IMR-90 (cell line): ENCODE measurements around the gene PRKAG2. TPM values are rescaled to one million over a fixed set of nuclear protein-coding genes. Genes with fewer than 3 reads are reported as not detected.

Source experiments
- ATAC-seq: fragments of 200-7000 bp; cut with Tn5 transposase; 2 replicates; pipeline ENCODE4 v1.9.1; 2020; ENCODE audit warnings: low read depth, mild to moderate bottlenecking, moderate library complexity
- BruUV-seq: library from RNA; stranded (reverse); fragments of 400-500 nt; replicated peaks from 2 replicates; lab custom pipeline; 2021; lab: Mats Ljungman, UMichigan
- CTCF ChIA-PET: fragments of 300-600 bp; formaldehyde crosslinking; extraction: SDS; loops from one replicate; lab custom pipeline; 2021; ENCODE audit warnings: antibody characterized with exemption; lab: Yijun Ruan, JAX
- POLR2A ChIA-PET: fragments of 300-600 bp; sonication (Branson Sonifier 250); formaldehyde crosslinking; loops from one replicate; lab custom pipeline; 2022; ENCODE audit warnings: antibody characterized with exemption; ENCODE audit not compliant: unreplicated experiment; lab: Charles Lee
- DNase-seq: peaks from one replicate; pipeline ENCODE4 v3.0.0; 2013
- H2AFZ ChIP-seq: replicated peaks from 2 replicates; pipeline ENCODE3; 2013; ENCODE audit warnings: low read length, mild to moderate bottlenecking; ENCODE audit not compliant: poor library complexity
- H2AK5ac ChIP-seq: 2 replicates; pipeline ENCODE4 v1.6.1; 2013; ENCODE audit warnings: low read depth, low read length, inconsistent platforms
- H2AK9ac ChIP-seq: replicated peaks from 2 replicates; pipeline ENCODE3; 2013; ENCODE audit warnings: mild to moderate bottlenecking, low read depth, low read length, moderate library complexity; ENCODE audit not compliant: poor library complexity
- H2BK120ac ChIP-seq: 2 replicates; pipeline ENCODE4 v1.6.1; 2013; ENCODE audit warnings: low read depth, low read length, inconsistent platforms
- H2BK15ac ChIP-seq: 3 replicates; pipeline ENCODE4 v1.6.1; 2013; ENCODE audit warnings: low read depth, low read length, inconsistent platforms
- H2BK20ac ChIP-seq: 2 replicates; pipeline ENCODE4 v1.6.1; 2013; ENCODE audit warnings: low read depth, mild to moderate bottlenecking, inconsistent platforms, low read length, moderate library complexity
- H2BK5ac ChIP-seq: 2 replicates; pipeline ENCODE4 v1.6.1; 2013; ENCODE audit warnings: mild to moderate bottlenecking, low read depth, low read length, inconsistent platforms; ENCODE audit not compliant: poor library complexity, severe bottlenecking
- H3K14ac ChIP-seq: replicated peaks from 2 replicates; pipeline ENCODE4 v1.6.1; 2013; ENCODE audit warnings: low read depth, low read length, inconsistent platforms
- H3K18ac ChIP-seq: 2 replicates; pipeline ENCODE4 v1.6.1; 2013; ENCODE audit warnings: low read depth, low read length, control low read depth
- H3K23ac ChIP-seq: 2 replicates; pipeline ENCODE4 v1.6.1; 2013; ENCODE audit warnings: low read depth, low read length, inconsistent platforms
- H3K27ac ChIP-seq: 2 replicates; pipeline ENCODE4 v1.5.1; 2013; ENCODE audit warnings: mild to moderate bottlenecking, control low read depth, low read length; ENCODE audit not compliant: insufficient read depth
- H3K27me3 ChIP-seq: 2 replicates; pipeline ENCODE4 v1.6.1; 2013; ENCODE audit warnings: low read length; ENCODE audit not compliant: control insufficient read depth, insufficient read depth
- H3K36me3 ChIP-seq: 2 replicates; pipeline ENCODE4 v1.6.1; 2013; ENCODE audit warnings: low read length, mixed read lengths; ENCODE audit not compliant: control insufficient read depth, insufficient read depth
- H3K4ac ChIP-seq: 2 replicates; pipeline ENCODE4 v1.6.1; 2013; ENCODE audit warnings: low read depth, low read length, inconsistent platforms
- H3K4me1 ChIP-seq: 2 replicates; pipeline ENCODE4 v1.6.1; 2013; ENCODE audit warnings: low read length, mixed read lengths; ENCODE audit not compliant: control insufficient read depth, insufficient read depth
- H3K4me2 ChIP-seq: 2 replicates; pipeline ENCODE4 v1.6.1; 2013; ENCODE audit warnings: low read depth, mild to moderate bottlenecking, control low read depth, low read length, moderate library complexity
- H3K4me3 ChIP-seq: 2 replicates; pipeline ENCODE4 v1.5.1; 2013; ENCODE audit warnings: low read depth, mild to moderate bottlenecking, control low read depth, low read length, moderate library complexity; ENCODE audit not compliant: insufficient read depth
- H3K56ac ChIP-seq: 2 replicates; pipeline ENCODE4 v1.6.1; 2013; ENCODE audit warnings: low read length, inconsistent platforms; ENCODE audit not compliant: insufficient read depth; ENCODE audit errors: extremely low read depth
- H3K79me1 ChIP-seq, 2 experiments: 2 replicates each; pipeline ENCODE4 v1.6.1; 2013; ENCODE audit warnings: low read length in 2 of 2, inconsistent platforms in 1 of 2, low read depth in 1 of 2
- H3K9ac ChIP-seq: 2 replicates; pipeline ENCODE4 v1.6.1; 2013; ENCODE audit warnings: low read depth, low read length, control low read depth
- H3K9me1 ChIP-seq: 2 replicates; pipeline ENCODE4 v1.6.1; 2013; ENCODE audit warnings: low read length, inconsistent platforms; ENCODE audit not compliant: insufficient read depth
- H3K9me3 ChIP-seq: 2 replicates; pipeline ENCODE4 v1.6.1; 2013; ENCODE audit warnings: low read length; ENCODE audit not compliant: control insufficient read depth, insufficient read depth
- H4K20me1 ChIP-seq: 2 replicates; pipeline ENCODE4 v1.6.1; 2013; ENCODE audit warnings: low read length, inconsistent platforms; ENCODE audit not compliant: insufficient read depth
- H4K5ac ChIP-seq: 2 replicates; pipeline ENCODE4 v1.6.1; 2013; ENCODE audit warnings: mild to moderate bottlenecking, low read depth, low read length, control low read depth
- H4K8ac ChIP-seq, 2 experiments: 2 replicates each; pipeline ENCODE4 v1.6.1; 2013; ENCODE audit warnings: low read depth in 2 of 2, low read length in 2 of 2, control low read depth in 1 of 2, inconsistent platforms in 1 of 2
- H4K91ac ChIP-seq: 2 replicates; pipeline ENCODE4 v1.6.1; 2013; ENCODE audit warnings: low read depth, low read length, inconsistent platforms; ENCODE audit not compliant: insufficient read depth
- BHLHE40 ChIP-seq: fragments of 150-350 bp; IDR thresholded peaks from 2 replicates; pipeline ENCODE4 v1.6.1; 2016; ENCODE audit warnings: mild to moderate bottlenecking, low read depth, low read length
- CEBPB ChIP-seq: IDR thresholded peaks from 2 replicates; pipeline ENCODE4 v1.6.1; 2012; ENCODE audit warnings: low read depth, low read length, improper control_type of control experiment
- CHD1 ChIP-seq: IDR thresholded peaks from 2 replicates; pipeline ENCODE4 v1.6.1; 2012; ENCODE audit warnings: low read depth, low read length, improper control_type of control experiment
- ELK1 ChIP-seq: fragments of 150-350 bp; IDR thresholded peaks from 2 replicates; pipeline ENCODE4 v1.6.1; 2016; ENCODE audit warnings: low read depth, mild to moderate bottlenecking, low read length, moderate library complexity, borderline replicate concordance
- FOS ChIP-seq: fragments of 150-350 bp; IDR thresholded peaks from 2 replicates; pipeline ENCODE4 v1.6.1; 2016; ENCODE audit warnings: low read depth, low read length
- MAFK ChIP-seq: IDR thresholded peaks from 2 replicates; pipeline ENCODE4 v1.6.1; 2012; ENCODE audit warnings: low read depth, low read length, improper control_type of control experiment
- MAZ ChIP-seq: IDR thresholded peaks from 2 replicates; pipeline ENCODE4 v1.6.1; 2012; ENCODE audit warnings: low read depth, mild to moderate bottlenecking, low read length, improper control_type of control experiment, moderate library complexity, borderline replicate concordance
- MXI1 ChIP-seq: IDR thresholded peaks from 2 replicates; pipeline ENCODE4 v1.6.1; 2012; ENCODE audit warnings: low read depth, mild to moderate bottlenecking, low read length, moderate library complexity, borderline replicate concordance
- NFE2L2 ChIP-seq: fragments of 150-350 bp; IDR thresholded peaks from 2 replicates; pipeline ENCODE4 v1.6.1; 2016; ENCODE audit warnings: low read depth, mild to moderate bottlenecking, low read length
- POLR2A ChIP-seq: IDR thresholded peaks from 2 replicates; pipeline ENCODE4 v1.6.1; 2012; ENCODE audit warnings: mild to moderate bottlenecking, low read depth, low read length
- RAD21 ChIP-seq: IDR thresholded peaks from 2 replicates; pipeline ENCODE4 v1.6.1; 2012; ENCODE audit warnings: low read length, improper control_type of control experiment
- RCOR1 ChIP-seq: IDR thresholded peaks from 2 replicates; pipeline ENCODE4 v1.6.1; 2012; ENCODE audit warnings: mild to moderate bottlenecking, low read length, improper control_type of control experiment; ENCODE audit not compliant: insufficient replicate concordance
- RFX5 ChIP-seq: IDR thresholded peaks from 2 replicates; pipeline ENCODE4 v1.8.0; 2012; ENCODE audit warnings: low read depth, mild to moderate bottlenecking, low read length, moderate library complexity
- SMC3 ChIP-seq: fragments of 150-350 bp; IDR thresholded peaks from 2 replicates; pipeline ENCODE4 v1.6.1; 2016; ENCODE audit warnings: low read depth, mild to moderate bottlenecking, antibody characterized with exemption, low read length, moderate library complexity
- WGBS, 2 experiments: methylation state at CpG; one replicate each; pipeline versions ENCODE4 v1.1.5 to v1.1.7; 2013; ENCODE audit warnings: missing lambda C conversion rate in 2 of 2; ENCODE audit not compliant: insufficient read length in 1 of 2; ENCODE audit errors: extremely low coverage in 2 of 2; 5-methylcytosine and 5-hydroxymethylcytosine counted together
- dilution Hi-C: fragments of 300-500 bp; cut with HindIII; formaldehyde crosslinking; loops from one replicate; pipeline ENCODE4 v1.14.3; 2018; ENCODE audit warnings: low sequenced_read_pairs; ENCODE audit not compliant: unreplicated experiment
- in situ Hi-C: fragments of 300-500 bp; cut with MboI; formaldehyde crosslinking; loops from 3 replicates; pipeline ENCODE4 v1.14.3; 2019; ENCODE audit warnings: low sequenced_read_pairs, inconsistent platforms, mixed read lengths
- intact Hi-C: fragments of 100-400 bp; cut with micrococcal nuclease; formaldehyde crosslinking; loops from 2 replicates; pipeline ENCODE4 v1.10.0; 2022
- polyA plus RNA-seq, 3 experiments: library from polyadenylated mRNA; depleted of rRNA; stranded (reverse); fragments of >200 nt; gene quantifications; 2 replicates each; pipeline ENCODE4 v1.2.3, GENCODE V29; 2012; ENCODE audit warnings: low replicate concordance in 1 of 3
- total RNA-seq: library from RNA; depleted of rRNA; stranded (reverse); fragments of >200 nt; gene quantifications from 2 replicates; pipeline ENCODE4 v1.2.3, GENCODE V29; 2012
- TF ChIP-seq, protein P1 (sequence below): conservative IDR thresholded peaks from 2 replicates; pipeline ENCODE4 v1.5.1; 2012; ENCODE audit warnings: mild to moderate bottlenecking, low read depth, low read length, improper control_type of control experiment
- TF ChIP-seq, protein P2 (sequence below): fragments of 150-350 bp; IDR thresholded peaks from 2 replicates; pipeline ENCODE4 v1.6.1; 2017; ENCODE audit warnings: mild to moderate bottlenecking, antibody characterized with exemption, low read length, low read depth

Gene PRKAG2
- total and polyA plus RNA-seq, 2 of the 4 experiments (the other 2 are of a cell fraction) = 15.4 to 21.6 TPM

- Histone ChIP-seq H3K9me1 (no peaks in the 10 kb centered on the region), H2BK120ac (no peak overlapping the region), H3K4me3 (no peak overlapping the region), H3K56ac (no peak overlapping the region), H3K27me3 (peaks cover 41% of the 10 kb centered on the region), H2AK9ac (no peak overlapping the region), H2BK20ac (no peak overlapping the region), H3K14ac (no peak overlapping the region), H3K18ac (no peak overlapping the region), H3K9ac (no peak overlapping the region), H3K79me1 (no peaks in the 10 kb centered on the region), H3K4me1 (no peaks in the 10 kb centered on the region), H4K5ac (no peak overlapping the region), H4K91ac (no peak overlapping the region), H3K27ac (no peak overlapping the region), H2AK5ac (no peak overlapping the region), H4K20me1 (no peaks in the 10 kb centered on the region), H4K8ac (no peak overlapping the region), H3K4me2 (no peak overlapping the region), H2AFZ (no peak overlapping the region), H3K4ac (no peak overlapping the region), H2BK5ac (no peak overlapping the region), H3K36me3 (no peaks in the 10 kb centered on the region), H2BK15ac (no peak overlapping the region), H3K23ac (no peak overlapping the region), H3K9me3 (no peaks in the 10 kb centered on the region)
- CTCF ChIA-PET = no interaction called here
- in situ Hi-C loops = no loop called here
- intact Hi-C loops = no loop called here
- ATAC-seq (no peak), DNase-seq (no peak)
- TF ChIP-seq POLR2A = no peak
- no peak for TF ChIP-seq RCOR1
- TF ChIP-seq CHD1 = no peak
- no peak for TF ChIP-seq RFX5
- no peak for TF ChIP-seq MAFK
- no peak for TF ChIP-seq RAD21
- TF ChIP-seq, protein P1, sequence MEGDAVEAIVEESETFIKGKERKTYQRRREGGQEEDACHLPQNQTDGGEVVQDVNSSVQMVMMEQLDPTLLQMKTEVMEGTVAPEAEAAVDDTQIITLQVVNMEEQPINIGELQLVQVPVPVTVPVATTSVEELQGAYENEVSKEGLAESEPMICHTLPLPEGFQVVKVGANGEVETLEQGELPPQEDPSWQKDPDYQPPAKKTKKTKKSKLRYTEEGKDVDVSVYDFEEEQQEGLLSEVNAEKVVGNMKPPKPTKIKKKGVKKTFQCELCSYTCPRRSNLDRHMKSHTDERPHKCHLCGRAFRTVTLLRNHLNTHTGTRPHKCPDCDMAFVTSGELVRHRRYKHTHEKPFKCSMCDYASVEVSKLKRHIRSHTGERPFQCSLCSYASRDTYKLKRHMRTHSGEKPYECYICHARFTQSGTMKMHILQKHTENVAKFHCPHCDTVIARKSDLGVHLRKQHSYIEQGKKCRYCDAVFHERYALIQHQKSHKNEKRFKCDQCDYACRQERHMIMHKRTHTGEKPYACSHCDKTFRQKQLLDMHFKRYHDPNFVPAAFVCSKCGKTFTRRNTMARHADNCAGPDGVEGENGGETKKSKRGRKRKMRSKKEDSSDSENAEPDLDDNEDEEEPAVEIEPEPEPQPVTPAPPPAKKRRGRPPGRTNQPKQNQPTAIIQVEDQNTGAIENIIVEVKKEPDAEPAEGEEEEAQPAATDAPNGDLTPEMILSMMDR = no peak
- no peak for TF ChIP-seq SMC3
- TF ChIP-seq, protein P2, sequence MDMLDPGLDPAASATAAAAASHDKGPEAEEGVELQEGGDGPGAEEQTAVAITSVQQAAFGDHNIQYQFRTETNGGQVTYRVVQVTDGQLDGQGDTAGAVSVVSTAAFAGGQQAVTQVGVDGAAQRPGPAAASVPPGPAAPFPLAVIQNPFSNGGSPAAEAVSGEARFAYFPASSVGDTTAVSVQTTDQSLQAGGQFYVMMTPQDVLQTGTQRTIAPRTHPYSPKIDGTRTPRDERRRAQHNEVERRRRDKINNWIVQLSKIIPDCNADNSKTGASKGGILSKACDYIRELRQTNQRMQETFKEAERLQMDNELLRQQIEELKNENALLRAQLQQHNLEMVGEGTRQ = no peak
- no peak for TF ChIP-seq FOS
- TF ChIP-seq CEBPB = no peak
- no peak for TF ChIP-seq ELK1
- no peak for TF ChIP-seq MXI1
- TF ChIP-seq NFE2L2 = no peak
- TF ChIP-seq BHLHE40 = no peak
- no peak for TF ChIP-seq MAZ
- no TSS peak for BruUV-seq
- WGBS, 2 experiments = 68% methylated on average over 6 of the region's 23 CpGs; no CpG with 5 or more reads in 1 of the 2 experiments
- dilution Hi-C loops = no loop called here
- POLR2A ChIA-PET = no interaction called here
These were observed 42.5 kb downstream of the PRKAG2 start for GRCh38 chr7:151834271-151835035.
